Osteoblast (primary cell): Measurements from ENCODE around the gene FAF2. TPM values are rescaled to one million over a fixed set of nuclear protein-coding genes. Genes with fewer than 3 reads are reported as not detected.

Experiments used
- DNase-seq: peaks from one replicate; pipeline ENCODE4 v3.0.0; 2011; ENCODE audit warnings: low spot score, mixed read lengths; ENCODE audit not compliant: insufficient read length; ENCODE audit errors: missing footprints
- H2AFZ ChIP-seq: 2 replicates; pipeline ENCODE4 v1.6.0; 2011; ENCODE audit warnings: mild to moderate bottlenecking, low read length
- H3K27ac ChIP-seq: 2 replicates; pipeline ENCODE4 v1.5.1; 2011; ENCODE audit warnings: mild to moderate bottlenecking, low read depth, low read length, moderate library complexity
- H3K27me3 ChIP-seq: 2 replicates; pipeline ENCODE4 v1.6.0; 2012; ENCODE audit warnings: mild to moderate bottlenecking, control low read depth, inconsistent platforms, low read length, moderate library complexity; ENCODE audit not compliant: insufficient read depth
- H3K36me3 ChIP-seq: 2 replicates; pipeline ENCODE4 v1.5.1; 2011; ENCODE audit warnings: mild to moderate bottlenecking, low read length, control low read depth, moderate library complexity; ENCODE audit not compliant: insufficient read depth
- H3K4me1 ChIP-seq: 2 replicates; pipeline ENCODE4 v1.5.1; 2011; ENCODE audit warnings: mild to moderate bottlenecking, low read length, control low read depth, moderate library complexity; ENCODE audit not compliant: insufficient read depth
- H3K4me2 ChIP-seq: 2 replicates; pipeline ENCODE4 v1.6.0; 2011; ENCODE audit warnings: mild to moderate bottlenecking, low read length; ENCODE audit not compliant: insufficient read depth
- H3K4me3 ChIP-seq: fragments of 200-600 bp; sonication (generic); 3 replicates; pipeline ENCODE4 v1.5.1; 2012; ENCODE audit warnings: mild to moderate bottlenecking, low read length, inconsistent platforms; ENCODE audit not compliant: insufficient read depth
- H3K79me2 ChIP-seq: 2 replicates; pipeline ENCODE4 v1.6.0; 2012; ENCODE audit warnings: mild to moderate bottlenecking, low read length, control low read depth, inconsistent platforms; ENCODE audit not compliant: insufficient read depth
- H3K9me3 ChIP-seq: 2 replicates; pipeline ENCODE4 v1.5.1; 2011; ENCODE audit warnings: low read depth, low read length, control low read depth
- H4K20me1 ChIP-seq: 2 replicates; pipeline ENCODE4 v1.6.0; 2012; ENCODE audit warnings: mild to moderate bottlenecking, low read length, control low read depth; ENCODE audit not compliant: insufficient read depth
- total RNA-seq: library from RNA; depleted of rRNA; stranded (reverse); fragments of >200 nt; gene quantifications from 2 replicates; pipeline ENCODE4 v1.2.3, GENCODE V29; 2012
- TF ChIP-seq, protein P1 (sequence below): IDR thresholded peaks from 2 replicates; pipeline ENCODE4 v1.5.1; 2011; ENCODE audit warnings: mild to moderate bottlenecking, low read depth, low read length, moderate library complexity; ENCODE audit errors: extremely low read depth

Gene FAF2
- total RNA-seq, 1 donor: 40.2 TPM

GRCh38 chr5:176447591-176447977, 601 bp upstream of the FAF2 start:
- Histone ChIP-seq H3K36me3 (no peaks in the 10 kb centered on the region), H3K79me2 (peaks cover 44% of the 10 kb centered on the region), H3K4me3 (peak overlapping the region; percentile 99), H2AFZ (peak overlapping the region; percentile 99), H3K27me3 (no peaks in the 10 kb centered on the region), H3K4me1 (peaks cover 20% of the 10 kb centered on the region), H3K4me2 (peak overlapping the region; percentile 98), H4K20me1 (peaks cover 19% of the 10 kb centered on the region), H3K27ac (peak overlapping the region; percentile 87), H3K9me3 (no peaks in the 10 kb centered on the region)
- no peak for DNase-seq
- TF ChIP-seq, protein P1, sequence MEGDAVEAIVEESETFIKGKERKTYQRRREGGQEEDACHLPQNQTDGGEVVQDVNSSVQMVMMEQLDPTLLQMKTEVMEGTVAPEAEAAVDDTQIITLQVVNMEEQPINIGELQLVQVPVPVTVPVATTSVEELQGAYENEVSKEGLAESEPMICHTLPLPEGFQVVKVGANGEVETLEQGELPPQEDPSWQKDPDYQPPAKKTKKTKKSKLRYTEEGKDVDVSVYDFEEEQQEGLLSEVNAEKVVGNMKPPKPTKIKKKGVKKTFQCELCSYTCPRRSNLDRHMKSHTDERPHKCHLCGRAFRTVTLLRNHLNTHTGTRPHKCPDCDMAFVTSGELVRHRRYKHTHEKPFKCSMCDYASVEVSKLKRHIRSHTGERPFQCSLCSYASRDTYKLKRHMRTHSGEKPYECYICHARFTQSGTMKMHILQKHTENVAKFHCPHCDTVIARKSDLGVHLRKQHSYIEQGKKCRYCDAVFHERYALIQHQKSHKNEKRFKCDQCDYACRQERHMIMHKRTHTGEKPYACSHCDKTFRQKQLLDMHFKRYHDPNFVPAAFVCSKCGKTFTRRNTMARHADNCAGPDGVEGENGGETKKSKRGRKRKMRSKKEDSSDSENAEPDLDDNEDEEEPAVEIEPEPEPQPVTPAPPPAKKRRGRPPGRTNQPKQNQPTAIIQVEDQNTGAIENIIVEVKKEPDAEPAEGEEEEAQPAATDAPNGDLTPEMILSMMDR: no peak

- Histone ChIP-seq H4K20me1 (peaks cover 29% of the 10 kb centered on the region), H3K27me3 (no peaks in the 10 kb centered on the region), H3K36me3 (peaks cover 18% of the 10 kb centered on the region), H2AFZ (no peak overlapping the region), H3K79me2 (peaks cover 69% of the 10 kb centered on the region), H3K9me3 (no peaks in the 10 kb centered on the region), H3K4me1 (peaks cover 27% of the 10 kb centered on the region), H3K27ac (no peak overlapping the region), H3K4me2 (peak overlapping the region; percentile 95), H3K4me3 (no peak overlapping the region)
- TF ChIP-seq, protein P1: no peak
- DNase-seq: peak; percentile 48
Observed at GRCh38 chr5:176450077-176450476, 1.9 kb downstream of the FAF2 start.

GRCh38 chr5:176454724-176455394, 6.7 kb downstream of the FAF2 start:
- Histone ChIP-seq H3K27ac (no peak overlapping the region), H2AFZ (no peak overlapping the region), H3K27me3 (no peaks in the 10 kb centered on the region), H4K20me1 (peaks cover 28% of the 10 kb centered on the region), H3K4me1 (peaks cover 12% of the 10 kb centered on the region), H3K4me2 (no peak overlapping the region), H3K36me3 (peaks cover 18% of the 10 kb centered on the region), H3K79me2 (peaks cover 95% of the 10 kb centered on the region), H3K9me3 (no peaks in the 10 kb centered on the region), H3K4me3 (no peak overlapping the region)
- TF ChIP-seq, protein P1: no peak
- DNase-seq: no peak

DNA sequence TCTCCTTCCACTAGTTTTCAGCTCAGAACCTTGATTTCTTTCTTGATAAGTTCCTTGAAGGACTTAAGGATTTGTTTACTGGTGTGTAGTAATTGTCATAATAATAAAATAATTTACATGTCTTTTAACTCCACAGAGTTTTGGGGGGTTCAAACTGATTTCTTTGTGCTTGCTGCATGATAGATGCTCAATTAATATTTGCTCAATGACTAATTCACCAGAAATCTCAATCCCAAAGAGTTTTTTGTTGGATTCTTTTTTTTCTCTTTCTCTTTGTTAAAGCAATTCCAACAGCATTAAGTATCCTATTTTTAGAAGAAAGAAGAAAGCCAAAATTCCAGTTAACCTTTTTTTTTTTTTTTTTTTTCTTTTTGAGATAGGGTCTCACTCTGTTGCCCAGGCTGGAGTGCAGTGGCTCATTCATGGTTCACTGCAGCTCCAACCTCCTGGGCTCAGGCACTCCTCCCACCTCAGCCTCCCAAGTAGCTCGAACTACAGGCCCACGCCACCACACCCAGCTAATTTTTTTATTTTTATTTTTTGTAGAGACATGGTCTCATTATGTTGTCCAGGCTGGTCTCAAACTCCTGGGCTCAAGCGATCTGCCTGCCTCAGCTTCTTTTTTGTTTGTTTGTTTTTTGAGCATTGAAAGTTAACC, 10.8 kb downstream of the FAF2 start:
- TF ChIP-seq, protein P1: no peak
- Histone ChIP-seq H2AFZ (no peak overlapping the region), H4K20me1 (peaks cover 34% of the 10 kb centered on the region), H3K4me2 (no peak overlapping the region), H3K27ac (peak overlapping the region; percentile 13), H3K36me3 (peaks cover 9% of the 10 kb centered on the region), H3K4me3 (no peak overlapping the region), H3K9me3 (no peaks in the 10 kb centered on the region), H3K79me2 (peaks cover 96% of the 10 kb centered on the region), H3K4me1 (no peaks in the 10 kb centered on the region), H3K27me3 (no peaks in the 10 kb centered on the region)
- no peak for DNase-seq
